GM21381 (cell line): ENCODE data around the gene COL17A1.

Experiments
- ATAC-seq: cut with Tn5 transposase; IDR thresholded peaks from one replicate; pipeline ENCODE4 v1.9.1; 2021; ENCODE audit warnings: mild to moderate bottlenecking, moderate library complexity; ENCODE audit not compliant: unreplicated experiment

COL17A1 gene

DNA sequence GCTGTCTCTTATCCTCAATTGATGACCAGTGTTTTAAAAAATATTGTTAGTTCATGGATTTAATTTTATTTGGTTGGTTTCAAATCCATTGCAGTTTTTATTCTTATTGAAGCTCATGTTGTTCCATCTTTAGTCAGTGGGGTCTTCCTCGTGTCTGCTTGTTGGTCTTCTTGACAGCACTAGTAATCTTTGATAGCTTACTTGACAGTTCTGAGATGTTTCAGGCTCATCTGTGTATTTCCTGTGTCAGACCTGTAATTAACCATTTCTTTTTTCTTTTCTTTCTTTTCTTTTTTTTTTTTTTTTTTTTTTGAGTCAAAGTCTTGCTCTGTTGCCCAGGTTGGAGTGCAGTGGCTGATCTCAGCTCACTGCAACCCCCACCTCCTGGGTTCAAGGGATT is 90.5 kb downstream of the COL17A1 start:
- no peak for ATAC-seq

- ATAC-seq = no peak
Measured at GRCh38 chr10:103991393-103992128, 94.1 kb downstream of the COL17A1 start.

- ATAC-seq = no peak
Measured at GRCh38 chr10:103990531-103990930, 95.1 kb downstream of the COL17A1 start.

- ATAC-seq = no peak
Measured at GRCh38 chr10:103990121-103990520, 95.6 kb downstream of the COL17A1 start.

DNA sequence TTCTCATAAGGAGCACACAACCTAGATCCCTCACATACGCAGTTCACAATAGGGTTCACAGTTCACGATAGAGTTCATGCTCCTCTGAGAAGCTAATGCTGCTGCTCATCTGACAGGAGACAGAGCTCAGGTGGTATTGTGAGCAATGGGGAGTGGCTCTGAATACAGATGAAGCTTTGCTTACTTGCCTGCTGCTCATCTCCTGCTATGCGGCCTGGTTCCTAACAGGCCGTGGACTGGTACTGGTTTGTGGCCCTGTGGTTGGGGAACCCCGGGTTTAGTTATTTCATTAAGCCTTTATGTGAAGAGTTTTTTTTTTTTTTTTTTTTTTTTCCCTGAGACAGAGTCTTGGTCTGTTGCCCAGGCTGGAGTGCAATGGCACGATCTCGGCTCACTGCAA is 99.3 kb downstream of the COL17A1 start:
- ATAC-seq = no peak

DNA sequence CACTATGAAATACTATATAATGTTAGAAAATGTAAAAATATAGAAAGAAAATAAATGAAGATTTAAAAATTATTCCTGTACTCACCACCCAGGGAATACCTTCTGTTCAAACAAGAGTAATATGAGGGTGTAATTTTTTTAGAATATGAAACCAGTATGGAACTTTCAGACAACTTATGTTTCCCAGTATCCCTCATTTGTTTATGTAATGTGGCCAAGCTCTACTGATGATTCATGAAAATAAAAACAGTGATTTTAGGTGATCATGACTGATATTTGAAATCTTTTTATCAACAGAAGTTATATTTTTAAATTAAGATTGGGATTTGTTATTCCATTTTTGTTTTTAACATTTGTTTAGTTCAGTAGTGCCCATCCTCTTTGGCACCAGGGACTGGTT is 100.0 kb downstream of the COL17A1 start:
- no peak for ATAC-seq

- peak; percentile 83 for ATAC-seq
Measured at GRCh38 chr10:103983367-103983911, 102.2 kb downstream of the COL17A1 start.

DNA sequence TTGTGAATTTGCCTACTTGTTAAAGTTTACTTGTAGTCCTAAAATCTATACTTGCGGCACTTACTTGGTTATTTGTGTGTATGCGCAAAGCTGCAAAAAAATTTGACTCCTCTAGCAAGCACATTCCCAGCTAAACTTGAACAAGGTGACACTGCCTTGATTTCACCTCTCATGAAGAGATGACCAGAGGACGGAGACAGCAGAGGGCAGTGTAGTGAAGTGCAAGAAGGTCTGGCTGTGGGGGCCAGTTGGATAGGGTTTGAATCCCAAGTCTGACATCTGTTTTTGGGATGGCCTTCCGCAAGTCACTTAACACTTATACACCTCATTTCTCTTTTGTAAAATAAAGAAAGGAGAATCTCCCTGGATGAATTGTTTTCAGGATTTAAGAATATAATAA is 103.0 kb downstream of the COL17A1 start:
- no peak for ATAC-seq
